ENCODE measurements around the gene GBF1. TPM values are rescaled to one million over a fixed set of nuclear protein-coding genes. Genes with fewer than 3 reads are reported as not detected.

The GBF1 gene
- total and polyA plus RNA-seq, 10 of the 15 experiments (the other 5 are each of a cell fraction or from before 2014, with no cell fraction given), result 0.82 to 42.0 (median 21.8) TPM

DNA sequence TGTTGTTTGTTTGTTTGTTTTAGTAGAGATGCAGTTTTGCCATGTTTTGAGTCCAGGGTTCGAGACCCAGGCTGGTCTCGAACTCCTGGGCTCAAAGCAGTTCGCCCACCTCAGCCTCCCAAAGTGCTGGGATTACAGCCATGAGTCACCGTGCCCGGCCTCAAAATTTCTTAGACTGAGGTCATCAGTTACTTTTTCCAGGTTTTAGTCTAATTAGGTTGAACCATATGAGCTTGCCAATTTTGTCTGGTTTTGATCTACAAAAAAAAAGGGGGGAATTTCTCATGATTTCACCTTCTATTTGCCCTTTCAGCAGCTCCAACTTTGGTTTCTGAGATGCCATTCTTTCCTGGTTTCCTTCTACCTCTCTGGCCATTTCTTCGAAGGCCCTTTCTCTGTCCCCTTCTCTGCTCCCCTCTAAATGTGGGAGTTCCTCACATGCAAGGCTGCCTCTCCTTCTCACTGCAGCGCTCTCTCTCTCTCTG is 181.5 kb downstream of the GBF1 start:
- H3K79me2 ChIP-seq (ENCODE audit: control insufficient read depth, insufficient read depth, low read length), result peaks cover 12% of the 10 kb centered on the region
- intact Hi-C loops (cut with micrococcal nuclease; ENCODE audit: unreplicated experiment) (no loop called here), in situ Hi-C loops (cut with MboI) (no loop called here)
- ChIA-PET RAD21 (ENCODE audit: unreplicated experiment) (interaction anchor here (0.8 kb wide), 1 partner anchor 51 kb away, joined by 3 read pairs; no protein-coding TSS in a partner anchor), CTCF (interaction anchor here (1.0 to 1.2 kb wide), 2 partner anchors 35 to 197 kb away, joined by 4 to 6 read pairs; no protein-coding TSS in a partner anchor), POLR2A (interaction anchor here (0.5 to 1.2 kb wide), 2 partner anchors 76 to 251 kb away, joined by 3 to 4 read pairs; no protein-coding TSS in a partner anchor), SMC1A (ENCODE audit: uncharacterized antibody, unreplicated experiment) (no interaction called here)
- FAIRE-seq, result no peak
- H3K4me3 ChIP-seq, result no peak overlapping the region
- no peak overlapping the region for H3K9ac ChIP-seq (ENCODE audit: control insufficient read depth, insufficient read depth, low read length)
- no peaks in the 10 kb centered on the region for H3K27me3 ChIP-seq (replicated peaks in 1 of 2; ENCODE audit: control insufficient read depth in 2 of 2, insufficient read depth in 2 of 2, low read length in 1 of 2)
- H3K4me2 ChIP-seq (ENCODE audit: control insufficient read depth, insufficient read depth), result no peak overlapping the region
- peaks cover 9% of the 10 kb centered on the region for H3K4me1 ChIP-seq (ENCODE audit: control insufficient read depth, insufficient read depth, low read length)
- H3K9me3 ChIP-seq (replicated peaks; ENCODE audit: control insufficient read depth, insufficient read depth, low read length), result no peaks in the 10 kb centered on the region
- BruUV-seq (replicated peaks), result no TSS peak
- peaks cover 2% of the 10 kb centered on the region; the same call in 1 of the 2 replicates for H4K20me1 ChIP-seq (ENCODE audit: control insufficient read depth, insufficient read depth)
- no peak overlapping the region for H3K27ac ChIP-seq (ENCODE audit: control insufficient read depth, insufficient read depth)
- no peak overlapping the region for H2AFZ ChIP-seq (ENCODE audit: control insufficient read depth, low read depth, low read length)
- peaks cover 0 to 5% of the 10 kb centered on the region in 2 experiments; a peak in 2 of 4 replicates for H3K36me3 ChIP-seq (ENCODE audit: control insufficient read depth in 2 of 2, insufficient read depth in 2 of 2, low read length in 1 of 2)
- no peak for ATAC-seq
- DNase-seq (ENCODE audit: low read depth, low spot score), result no peak
- 75% methylated on average over 7 of the region's 7 CpGs for WGBS (ENCODE audit: insufficient coverage, insufficient replicate concordance, low lambda C conversion rate, missing lambda C conversion rate)
- TF ChIP-seq, protein P1, sequence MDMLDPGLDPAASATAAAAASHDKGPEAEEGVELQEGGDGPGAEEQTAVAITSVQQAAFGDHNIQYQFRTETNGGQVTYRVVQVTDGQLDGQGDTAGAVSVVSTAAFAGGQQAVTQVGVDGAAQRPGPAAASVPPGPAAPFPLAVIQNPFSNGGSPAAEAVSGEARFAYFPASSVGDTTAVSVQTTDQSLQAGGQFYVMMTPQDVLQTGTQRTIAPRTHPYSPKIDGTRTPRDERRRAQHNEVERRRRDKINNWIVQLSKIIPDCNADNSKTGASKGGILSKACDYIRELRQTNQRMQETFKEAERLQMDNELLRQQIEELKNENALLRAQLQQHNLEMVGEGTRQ (IDR thresholded peaks at IDR 0.05; ENCODE audit: borderline replicate concordance, low read depth, low read length), result no peak
- TF ChIP-seq, protein P2, sequence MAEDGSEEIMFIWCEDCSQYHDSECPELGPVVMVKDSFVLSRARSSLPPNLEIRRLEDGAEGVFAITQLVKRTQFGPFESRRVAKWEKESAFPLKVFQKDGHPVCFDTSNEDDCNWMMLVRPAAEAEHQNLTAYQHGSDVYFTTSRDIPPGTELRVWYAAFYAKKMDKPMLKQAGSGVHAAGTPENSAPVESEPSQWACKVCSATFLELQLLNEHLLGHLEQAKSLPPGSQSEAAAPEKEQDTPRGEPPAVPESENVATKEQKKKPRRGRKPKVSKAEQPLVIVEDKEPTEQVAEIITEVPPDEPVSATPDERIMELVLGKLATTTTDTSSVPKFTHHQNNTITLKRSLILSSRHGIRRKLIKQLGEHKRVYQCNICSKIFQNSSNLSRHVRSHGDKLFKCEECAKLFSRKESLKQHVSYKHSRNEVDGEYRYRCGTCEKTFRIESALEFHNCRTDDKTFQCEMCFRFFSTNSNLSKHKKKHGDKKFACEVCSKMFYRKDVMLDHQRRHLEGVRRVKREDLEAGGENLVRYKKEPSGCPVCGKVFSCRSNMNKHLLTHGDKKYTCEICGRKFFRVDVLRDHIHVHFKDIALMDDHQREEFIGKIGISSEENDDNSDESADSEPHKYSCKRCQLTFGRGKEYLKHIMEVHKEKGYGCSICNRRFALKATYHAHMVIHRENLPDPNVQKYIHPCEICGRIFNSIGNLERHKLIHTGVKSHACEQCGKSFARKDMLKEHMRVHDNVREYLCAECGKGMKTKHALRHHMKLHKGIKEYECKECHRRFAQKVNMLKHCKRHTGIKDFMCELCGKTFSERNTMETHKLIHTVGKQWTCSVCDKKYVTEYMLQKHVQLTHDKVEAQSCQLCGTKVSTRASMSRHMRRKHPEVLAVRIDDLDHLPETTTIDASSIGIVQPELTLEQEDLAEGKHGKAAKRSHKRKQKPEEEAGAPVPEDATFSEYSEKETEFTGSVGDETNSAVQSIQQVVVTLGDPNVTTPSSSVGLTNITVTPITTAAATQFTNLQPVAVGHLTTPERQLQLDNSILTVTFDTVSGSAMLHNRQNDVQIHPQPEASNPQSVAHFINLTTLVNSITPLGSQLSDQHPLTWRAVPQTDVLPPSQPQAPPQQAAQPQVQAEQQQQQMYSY (CRISPR knock-in tag; IDR thresholded peaks at IDR 0.05), result no peak
- TF ChIP-seq, protein P3, sequence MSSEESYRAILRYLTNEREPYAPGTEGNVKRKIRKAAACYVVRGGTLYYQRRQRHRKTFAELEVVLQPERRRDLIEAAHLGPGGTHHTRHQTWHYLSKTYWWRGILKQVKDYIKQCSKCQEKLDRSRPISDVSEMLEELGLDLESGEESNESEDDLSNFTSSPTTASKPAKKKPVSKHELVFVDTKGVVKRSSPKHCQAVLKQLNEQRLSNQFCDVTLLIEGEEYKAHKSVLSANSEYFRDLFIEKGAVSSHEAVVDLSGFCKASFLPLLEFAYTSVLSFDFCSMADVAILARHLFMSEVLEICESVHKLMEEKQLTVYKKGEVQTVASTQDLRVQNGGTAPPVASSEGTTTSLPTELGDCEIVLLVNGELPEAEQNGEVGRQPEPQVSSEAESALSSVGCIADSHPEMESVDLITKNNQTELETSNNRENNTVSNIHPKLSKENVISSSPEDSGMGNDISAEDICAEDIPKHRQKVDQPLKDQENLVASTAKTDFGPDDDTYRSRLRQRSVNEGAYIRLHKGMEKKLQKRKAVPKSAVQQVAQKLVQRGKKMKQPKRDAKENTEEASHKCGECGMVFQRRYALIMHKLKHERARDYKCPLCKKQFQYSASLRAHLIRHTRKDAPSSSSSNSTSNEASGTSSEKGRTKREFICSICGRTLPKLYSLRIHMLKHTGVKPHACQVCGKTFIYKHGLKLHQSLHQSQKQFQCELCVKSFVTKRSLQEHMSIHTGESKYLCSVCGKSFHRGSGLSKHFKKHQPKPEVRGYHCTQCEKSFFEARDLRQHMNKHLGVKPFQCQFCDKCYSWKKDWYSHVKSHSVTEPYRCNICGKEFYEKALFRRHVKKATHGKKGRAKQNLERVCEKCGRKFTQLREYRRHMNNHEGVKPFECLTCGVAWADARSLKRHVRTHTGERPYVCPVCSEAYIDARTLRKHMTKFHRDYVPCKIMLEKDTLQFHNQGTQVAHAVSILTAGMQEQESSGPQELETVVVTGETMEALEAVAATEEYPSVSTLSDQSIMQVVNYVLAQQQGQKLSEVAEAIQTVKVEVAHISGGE (CRISPR knock-in tag; IDR thresholded peaks at IDR 0.05), result no peak
- no peak for TF ChIP-seq STAT3 (IDR thresholded peaks at IDR 0.05; ENCODE audit: low read depth, low read length)
- no peak for TF ChIP-seq FOS (IDR thresholded peaks at IDR 0.05; ENCODE audit: borderline replicate concordance, extremely low read depth, insufficient read length)
- no peak for TF ChIP-seq YY1 (IDR thresholded peaks at IDR 0.05; ENCODE audit: low read depth, low read length)
- no peak for TF ChIP-seq ZBED1 (IDR thresholded peaks at IDR 0.05; ENCODE audit: borderline replicate concordance)

Data from GM12878 (cell line).